Neutrophil (primary cell): Measurements from ENCODE around the gene ZNF480.
A peak's percentile ranks its signal among the peaks of the same experiment; 100 is the strongest.

Experiments used
- H3K27ac ChIP-seq: fragments of 200-600 bp; sonication (generic); 2 replicates; pipeline ENCODE4 v1.5.1; 2016; ENCODE audit warnings: mild to moderate bottlenecking, moderate library complexity
- H3K27me3 ChIP-seq: fragments of 200-600 bp; sonication (generic); 2 replicates; pipeline ENCODE4 v1.6.0; 2016; ENCODE audit warnings: mild to moderate bottlenecking
- H3K36me3 ChIP-seq: fragments of 200-600 bp; sonication (generic); 2 replicates; pipeline ENCODE4 v1.5.1; 2017
- H3K4me1 ChIP-seq, 2 experiments: fragments of 200-600 bp in 1 of 2; sonication (generic) in 1 of 2; 1 replicate in 1 of 2; 2 replicates in 1 of 2; pipeline versions ENCODE4 v1.5.1 to v1.6.1; 2013 to 2016; ENCODE audit warnings: low read depth in 1 of 2, low read length in 1 of 2, mild to moderate bottlenecking in 1 of 2, moderate library complexity in 1 of 2; ENCODE audit not compliant: control insufficient read depth in 1 of 2, insufficient read depth in 1 of 2
- H3K4me3 ChIP-seq, 2 experiments: fragments of 200-600 bp in 1 of 2; sonication (generic) in 1 of 2; 1 replicate in 1 of 2; 2 replicates in 1 of 2; pipeline ENCODE4 v1.5.1; 2013 to 2016; ENCODE audit warnings: low read depth in 1 of 2, low read length in 1 of 2, mild to moderate bottlenecking in 1 of 2, moderate library complexity in 1 of 2
- H3K9me3 ChIP-seq: fragments of 200-600 bp; sonication (generic); 2 replicates; pipeline ENCODE4 v1.5.1; 2016
- TF ChIP-seq, protein P1 (sequence below): fragments of 200-600 bp; sonication (generic); IDR thresholded peaks from 2 replicates; pipeline ENCODE4 v1.5.1; 2016; ENCODE audit warnings: antibody characterized with exemption

ZNF480 gene

DNA sequence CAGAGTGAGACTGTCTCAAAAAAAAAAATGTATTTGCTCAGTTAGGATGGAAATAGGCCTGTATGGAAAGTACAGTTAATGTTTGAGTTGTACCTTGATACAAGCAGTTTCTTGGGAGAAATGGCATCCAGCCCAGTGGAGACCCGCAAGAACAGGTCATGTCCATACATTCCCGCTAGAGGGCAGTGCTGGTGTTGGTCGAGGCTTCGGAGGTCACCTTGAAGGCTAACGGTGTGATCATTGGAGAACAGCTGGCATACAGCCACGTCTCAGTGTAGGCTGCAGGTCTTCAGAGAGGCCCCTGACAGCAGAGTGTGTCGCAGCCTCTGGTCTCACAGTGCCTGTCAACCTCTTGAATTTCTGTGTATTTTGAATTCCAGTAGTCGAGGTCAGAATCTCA lies 46.6 kb downstream of the ZNF480 start:
- no peaks in the 10 kb centered on the region for H3K9me3 ChIP-seq

DNA sequence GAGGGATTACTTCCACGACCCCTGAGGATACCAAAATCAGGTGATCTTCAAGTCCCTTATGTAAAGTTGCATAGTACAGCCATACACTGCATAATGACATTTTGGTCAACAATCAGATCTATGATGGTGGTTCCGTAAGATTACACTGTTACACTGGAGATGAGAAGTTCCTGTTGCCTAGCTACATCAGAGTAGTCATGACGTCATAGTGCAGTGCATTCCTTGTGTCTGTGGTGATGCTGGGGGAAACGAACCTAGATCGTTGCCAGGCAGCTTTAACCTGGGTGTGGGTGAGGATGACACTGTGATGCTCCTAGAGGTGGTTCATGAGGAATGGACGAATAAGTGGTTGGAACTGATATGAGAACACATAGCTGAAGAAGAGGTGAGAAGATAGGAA lies 48.2 kb downstream of the ZNF480 start:
- TF ChIP-seq, protein P1, sequence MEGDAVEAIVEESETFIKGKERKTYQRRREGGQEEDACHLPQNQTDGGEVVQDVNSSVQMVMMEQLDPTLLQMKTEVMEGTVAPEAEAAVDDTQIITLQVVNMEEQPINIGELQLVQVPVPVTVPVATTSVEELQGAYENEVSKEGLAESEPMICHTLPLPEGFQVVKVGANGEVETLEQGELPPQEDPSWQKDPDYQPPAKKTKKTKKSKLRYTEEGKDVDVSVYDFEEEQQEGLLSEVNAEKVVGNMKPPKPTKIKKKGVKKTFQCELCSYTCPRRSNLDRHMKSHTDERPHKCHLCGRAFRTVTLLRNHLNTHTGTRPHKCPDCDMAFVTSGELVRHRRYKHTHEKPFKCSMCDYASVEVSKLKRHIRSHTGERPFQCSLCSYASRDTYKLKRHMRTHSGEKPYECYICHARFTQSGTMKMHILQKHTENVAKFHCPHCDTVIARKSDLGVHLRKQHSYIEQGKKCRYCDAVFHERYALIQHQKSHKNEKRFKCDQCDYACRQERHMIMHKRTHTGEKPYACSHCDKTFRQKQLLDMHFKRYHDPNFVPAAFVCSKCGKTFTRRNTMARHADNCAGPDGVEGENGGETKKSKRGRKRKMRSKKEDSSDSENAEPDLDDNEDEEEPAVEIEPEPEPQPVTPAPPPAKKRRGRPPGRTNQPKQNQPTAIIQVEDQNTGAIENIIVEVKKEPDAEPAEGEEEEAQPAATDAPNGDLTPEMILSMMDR = no peak
- Histone ChIP-seq H3K9me3 (no peaks in the 10 kb centered on the region), H3K27ac (no peak overlapping the region), H3K4me3 (no peak overlapping the region), H3K36me3 (no peaks in the 10 kb centered on the region), H3K27me3 (no peaks in the 10 kb centered on the region), H3K4me1 (no peaks in the 10 kb centered on the region)

More for the DNA sequence above, 46.6 kb downstream of the ZNF480 start:
- H3K27me3 ChIP-seq = no peaks in the 10 kb centered on the region
- no peaks in the 10 kb centered on the region for H3K36me3 ChIP-seq
- no peaks in the 10 kb centered on the region for H3K4me1 ChIP-seq
- H3K4me3 ChIP-seq = no peak overlapping the region
- TF ChIP-seq, protein P1 = peak; percentile 25
- no peak overlapping the region for H3K27ac ChIP-seq

DNA sequence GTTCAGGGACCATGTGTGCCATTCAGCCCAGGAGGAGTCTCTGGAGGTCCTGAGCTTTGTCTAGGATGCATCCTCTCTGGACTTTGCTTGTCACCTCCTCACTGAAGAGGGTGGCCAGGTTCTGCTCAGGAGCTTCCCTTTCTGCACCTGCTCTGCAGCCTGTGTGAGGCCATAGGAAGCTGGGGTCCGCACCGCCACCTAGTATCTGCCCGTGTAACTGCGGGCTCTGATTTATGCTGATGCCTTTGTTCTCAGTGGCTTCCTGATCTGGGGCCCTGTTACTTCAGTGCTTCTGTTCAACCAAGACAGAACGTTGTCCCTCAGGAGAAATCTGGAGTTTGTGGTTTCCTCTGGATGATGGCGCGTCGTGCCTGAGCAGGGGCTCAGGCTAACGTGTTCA lies 54.5 kb downstream of the ZNF480 start:
- Histone ChIP-seq H3K27me3 (no peaks in the 10 kb centered on the region), H3K36me3 (no peaks in the 10 kb centered on the region), H3K4me1 (no peaks in the 10 kb centered on the region), H3K9me3 (no peaks in the 10 kb centered on the region), H3K27ac (no peak overlapping the region), H3K4me3 (no peak overlapping the region)
- TF ChIP-seq, protein P1 = no peak

DNA sequence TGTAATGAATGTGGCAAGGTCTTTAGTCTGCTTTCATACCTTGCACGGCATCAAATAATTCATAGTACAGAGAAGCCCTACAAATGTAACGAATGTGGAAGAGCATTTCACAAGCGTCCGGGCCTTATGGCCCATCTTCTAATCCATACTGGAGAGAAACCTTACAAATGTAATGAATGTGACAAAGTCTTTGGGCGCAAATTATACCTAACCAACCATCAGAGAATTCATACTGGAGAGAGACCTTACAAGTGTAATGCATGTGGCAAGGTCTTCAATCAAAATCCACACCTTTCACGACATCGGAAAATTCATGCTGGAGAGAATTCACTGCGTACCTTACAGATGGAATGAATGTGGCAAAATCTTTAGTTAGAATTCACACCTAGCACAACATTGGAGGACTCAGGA lies 69.5 kb downstream of the ZNF480 start:
- H3K4me1 ChIP-seq = peaks cover 4 to 11% of the 10 kb centered on the region in 2 experiments
- H3K36me3 ChIP-seq = no peaks in the 10 kb centered on the region
- no peak overlapping the region for H3K27ac ChIP-seq
- TF ChIP-seq, protein P1 = no peak
- no peaks in the 10 kb centered on the region for H3K27me3 ChIP-seq
- H3K9me3 ChIP-seq = peaks cover 34% of the 10 kb centered on the region
- H3K4me3 ChIP-seq = no peak overlapping the region

DNA sequence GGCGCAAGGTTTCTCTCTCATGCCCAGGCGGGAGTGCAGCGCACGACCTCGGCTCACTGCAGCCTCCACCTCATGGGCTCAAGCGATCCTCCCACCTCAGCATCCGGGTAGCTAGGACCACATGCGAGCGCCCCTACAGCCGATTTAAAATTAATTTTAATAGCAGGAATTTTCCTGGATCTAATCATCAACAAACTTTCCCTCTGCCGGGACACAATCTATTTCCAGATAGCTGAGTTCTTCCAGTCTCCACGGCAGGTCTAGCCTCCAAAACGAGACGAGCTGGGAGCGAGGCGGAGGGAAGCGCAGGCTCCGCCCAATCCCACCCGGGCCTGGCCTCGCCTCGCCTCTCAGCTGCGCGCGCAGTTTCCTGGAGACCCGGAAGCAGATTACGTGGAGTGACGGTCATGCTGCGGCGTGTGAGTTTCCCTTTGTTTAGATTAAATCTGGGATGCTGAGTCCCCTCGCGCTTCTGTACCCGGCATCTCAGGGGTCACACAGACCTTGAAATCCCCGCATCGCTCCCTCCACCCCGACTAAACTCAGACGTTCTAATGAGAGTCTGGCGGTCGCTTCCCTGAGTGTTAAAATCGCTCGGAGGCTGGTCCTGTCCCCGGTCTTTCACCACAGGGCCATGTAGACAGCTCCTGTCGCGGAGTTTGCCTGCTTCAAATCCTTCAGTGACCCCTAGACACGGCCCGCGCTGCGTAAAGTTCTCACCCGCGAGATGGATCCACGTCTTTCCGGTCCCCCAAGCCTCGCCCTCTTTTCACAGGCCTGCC lies 72.8 kb downstream of the ZNF480 start, which contains the start of gene ZNF880:
Gene ZNF880 (plus strand): TSS at position 365 of the 782 bp plus-strand sequence. CDS start 43 bp downstream, at position 408.
- Histone ChIP-seq H3K27me3 (no peaks in the 10 kb centered on the region), H3K27ac (peak within 1 kb of the TSS; percentile 19), H3K4me1 (peaks cover 4 to 11% of the 10 kb centered on the region in 2 experiments), H3K36me3 (no peaks in the 10 kb centered on the region), H3K4me3 (peak within 1 kb of the TSS; percentile 66 to 81), H3K9me3 (peaks cover 31% of the 10 kb centered on the region)
- TF ChIP-seq, protein P1 = no peak
